Calu3 (cell line): ENCODE data around the gene EPHB6. TPM values are rescaled to one million over a fixed set of nuclear protein-coding genes. Genes with fewer than 3 reads are reported as not detected.

ENCODE experiments used
- BruUV-seq: library from RNA; stranded (reverse); fragments of 400-500 nt; replicated peaks from 2 replicates; lab custom pipeline; 2021; lab: Mats Ljungman, UMichigan
- CTCF ChIA-PET: fragments of 300-600 bp; sonication (Branson Sonifier 250); formaldehyde crosslinking; loops from one replicate; lab custom pipeline; 2022; ENCODE audit warnings: antibody characterized with exemption; lab: Charles Lee
- DNase-seq: peaks from one replicate; pipeline ENCODE4 v3.0.0; 2022
- H3K27ac Mint-ChIP-seq: one replicate; pipeline ENCODE4 v1.8.0; 2022; ENCODE audit warnings: mixed read lengths; ENCODE audit not compliant: unreplicated experiment
- H3K27me3 Mint-ChIP-seq: one replicate; pipeline ENCODE4 v1.8.0; 2022; ENCODE audit warnings: mixed read lengths; ENCODE audit not compliant: unreplicated experiment
- H3K36me3 Mint-ChIP-seq: one replicate; pipeline ENCODE4 v1.8.0; 2022; ENCODE audit warnings: mild to moderate bottlenecking, moderate library complexity, mixed read lengths; ENCODE audit not compliant: insufficient read depth, unreplicated experiment
- H3K4me1 Mint-ChIP-seq: one replicate; pipeline ENCODE4 v1.8.0; 2022; ENCODE audit warnings: mild to moderate bottlenecking, low read depth, mixed read lengths; ENCODE audit not compliant: unreplicated experiment
- H3K4me3 Mint-ChIP-seq: one replicate; pipeline ENCODE4 v1.8.0; 2022; ENCODE audit warnings: mild to moderate bottlenecking, low read depth, moderate library complexity, mixed read lengths; ENCODE audit not compliant: unreplicated experiment
- H3K9me3 Mint-ChIP-seq: one replicate; pipeline ENCODE4 v1.8.0; 2022; ENCODE audit warnings: low read depth, mixed read lengths; ENCODE audit not compliant: unreplicated experiment
- intact Hi-C: fragments of 100-400 bp; cut with micrococcal nuclease; formaldehyde crosslinking; loops from one replicate; pipeline ENCODE4 v1.10.0; 2022; ENCODE audit not compliant: unreplicated experiment
- total RNA-seq: library from RNA; stranded (reverse); gene quantifications from 2 replicates; pipeline ENCODE4 v1.2.3, GENCODE V29; 2022
- TF ChIP-seq, protein P1 (sequence below): fragments of 200-600 bp; IDR thresholded peaks from one replicate; pipeline ENCODE4 v1.8.0; 2022; ENCODE audit warnings: antibody characterized with exemption; ENCODE audit not compliant: unreplicated experiment

EPHB6 gene
- total RNA-seq, 1 experiment from 2014 or later: 3.0 TPM

DNA sequence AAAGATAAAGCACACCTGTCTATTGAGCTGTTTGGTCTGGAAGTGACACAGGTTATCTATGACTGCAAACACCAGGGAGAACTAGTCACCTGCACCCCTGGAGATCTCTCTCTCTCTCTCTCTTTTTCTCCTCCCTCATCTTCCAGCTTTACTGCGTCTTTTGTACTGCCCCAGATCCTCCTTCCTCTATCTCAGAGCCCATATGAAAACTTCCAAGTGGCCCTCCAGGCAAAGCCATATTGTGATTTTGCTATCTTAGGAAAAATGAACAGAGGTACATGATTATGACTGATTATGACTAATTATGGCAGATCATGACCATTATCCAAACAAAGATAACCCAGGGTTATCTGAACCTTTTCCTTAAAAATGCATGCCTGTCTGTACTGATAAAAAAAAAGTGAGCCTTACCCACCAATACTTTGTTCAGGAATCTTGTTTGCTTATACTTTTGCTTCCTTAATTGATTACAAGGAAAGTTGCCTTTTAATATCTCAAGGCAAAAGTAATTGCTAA lies 12.6 kb upstream of the EPHB6 start:
- Mint-ChIP-seq H3K4me1 (peaks cover 8% of the 10 kb centered on the region), H3K9me3 (no peaks in the 10 kb centered on the region), H3K36me3 (no peaks in the 10 kb centered on the region), H3K27me3 (peaks cover 4% of the 10 kb centered on the region), H3K4me3 (no peak overlapping the region), H3K27ac (no peak overlapping the region)
- TF ChIP-seq, protein P1, sequence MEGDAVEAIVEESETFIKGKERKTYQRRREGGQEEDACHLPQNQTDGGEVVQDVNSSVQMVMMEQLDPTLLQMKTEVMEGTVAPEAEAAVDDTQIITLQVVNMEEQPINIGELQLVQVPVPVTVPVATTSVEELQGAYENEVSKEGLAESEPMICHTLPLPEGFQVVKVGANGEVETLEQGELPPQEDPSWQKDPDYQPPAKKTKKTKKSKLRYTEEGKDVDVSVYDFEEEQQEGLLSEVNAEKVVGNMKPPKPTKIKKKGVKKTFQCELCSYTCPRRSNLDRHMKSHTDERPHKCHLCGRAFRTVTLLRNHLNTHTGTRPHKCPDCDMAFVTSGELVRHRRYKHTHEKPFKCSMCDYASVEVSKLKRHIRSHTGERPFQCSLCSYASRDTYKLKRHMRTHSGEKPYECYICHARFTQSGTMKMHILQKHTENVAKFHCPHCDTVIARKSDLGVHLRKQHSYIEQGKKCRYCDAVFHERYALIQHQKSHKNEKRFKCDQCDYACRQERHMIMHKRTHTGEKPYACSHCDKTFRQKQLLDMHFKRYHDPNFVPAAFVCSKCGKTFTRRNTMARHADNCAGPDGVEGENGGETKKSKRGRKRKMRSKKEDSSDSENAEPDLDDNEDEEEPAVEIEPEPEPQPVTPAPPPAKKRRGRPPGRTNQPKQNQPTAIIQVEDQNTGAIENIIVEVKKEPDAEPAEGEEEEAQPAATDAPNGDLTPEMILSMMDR: no peak
- no TSS peak for BruUV-seq
- intact Hi-C loops: no loop called here
- DNase-seq: no peak
- CTCF ChIA-PET: no interaction called here

DNA sequence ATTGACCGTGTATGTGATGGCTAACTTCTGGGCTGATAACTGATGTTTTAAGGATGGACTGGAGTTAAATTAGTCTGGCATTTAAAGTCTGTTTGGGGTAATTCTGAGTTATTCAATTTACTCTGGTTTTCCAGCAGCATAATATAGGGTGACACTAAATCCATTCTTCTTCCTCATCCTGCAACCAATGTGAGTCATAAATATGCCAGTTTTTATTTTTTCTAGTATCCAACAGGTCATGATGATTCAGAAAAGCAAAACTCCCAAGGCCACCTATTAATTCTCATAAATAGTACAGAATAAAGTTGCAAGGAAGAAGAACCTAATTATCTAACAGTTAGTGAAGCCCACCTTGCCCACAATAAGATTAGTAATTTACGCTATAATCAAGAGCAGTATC lies 7.5 kb upstream of the EPHB6 start:
- Mint-ChIP-seq H3K27me3 (peaks cover 52% of the 10 kb centered on the region), H3K4me3 (no peak overlapping the region), H3K27ac (no peak overlapping the region), H3K4me1 (peaks cover 3% of the 10 kb centered on the region), H3K36me3 (no peaks in the 10 kb centered on the region), H3K9me3 (no peaks in the 10 kb centered on the region)
- intact Hi-C loops: no loop called here
- DNase-seq: no peak
- BruUV-seq: no TSS peak
- TF ChIP-seq, protein P1: no peak
- CTCF ChIA-PET: no interaction called here

DNA sequence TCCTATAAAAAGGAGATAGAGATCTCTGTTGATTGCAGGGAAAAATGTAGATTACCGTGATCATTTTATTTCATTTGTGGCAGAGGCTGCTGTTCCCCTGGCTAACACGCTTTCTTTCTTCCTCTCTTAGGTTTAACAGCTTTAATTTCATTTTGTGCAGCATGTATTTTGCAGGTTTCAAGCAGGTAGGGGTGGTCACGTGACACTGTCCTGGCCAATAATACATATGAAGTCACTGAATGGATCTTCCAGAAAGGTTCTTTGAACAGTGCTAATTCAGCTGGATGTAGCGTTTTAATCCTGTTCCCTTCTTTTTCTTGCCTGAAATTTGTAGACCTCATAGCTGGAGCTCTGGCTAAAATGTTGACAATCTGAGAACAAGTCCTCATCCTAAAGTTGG lies 3.6 kb upstream of the EPHB6 start:
- no TSS peak for BruUV-seq
- Mint-ChIP-seq H3K27me3 (peaks cover 80% of the 10 kb centered on the region), H3K4me1 (peaks cover 13% of the 10 kb centered on the region), H3K4me3 (no peak overlapping the region), H3K9me3 (no peaks in the 10 kb centered on the region), H3K36me3 (peaks cover 8% of the 10 kb centered on the region), H3K27ac (no peak overlapping the region)
- intact Hi-C loops: loop anchor here (5.0 kb wide), 2 partner anchors 111 to 366 kb away; partner anchors contain the start of gene KEL
- CTCF ChIA-PET: no interaction called here
- no peak for DNase-seq
- TF ChIP-seq, protein P1: no peak

DNA sequence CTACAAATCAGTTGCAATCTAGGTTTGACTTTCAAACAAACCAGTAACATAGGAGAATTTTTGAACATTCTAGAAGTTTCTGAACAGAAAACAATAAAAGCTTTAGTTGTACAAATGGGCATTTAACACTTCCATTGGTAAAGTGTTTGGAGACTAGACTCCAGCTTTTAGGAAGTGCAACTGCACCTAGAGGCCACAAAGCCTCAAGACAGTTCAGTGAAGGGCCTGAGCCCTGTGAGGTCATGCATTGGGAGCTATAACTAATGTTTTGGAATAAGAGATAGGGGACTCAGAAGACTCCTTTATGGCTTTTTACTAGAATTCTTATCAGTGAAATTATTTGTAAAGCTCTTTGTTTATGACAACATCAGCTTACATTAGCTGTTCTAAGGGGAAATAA lies 3.0 kb upstream of the EPHB6 start:
- Mint-ChIP-seq H3K9me3 (no peaks in the 10 kb centered on the region), H3K4me3 (no peak overlapping the region), H3K36me3 (peaks cover 8% of the 10 kb centered on the region), H3K27ac (no peak overlapping the region), H3K4me1 (peaks cover 18% of the 10 kb centered on the region), H3K27me3 (peaks cover 87% of the 10 kb centered on the region)
- CTCF ChIA-PET: interaction anchor here (0.5 kb wide), 1 partner anchor 524 kb away, joined by 6 read pairs; no protein-coding TSS in a partner anchor
- TF ChIP-seq, protein P1: no peak
- BruUV-seq: no TSS peak
- DNase-seq: no peak
- intact Hi-C loops: loop anchor here (5.0 kb wide), 2 partner anchors 110 to 365 kb away; partner anchors contain the start of gene KEL
